DMS 273 treated with DMSO at 0.1 percent for 48 hours (cell line): Measurements from ENCODE around the gene SLC25A33.
"Not testable (repeated sequence)": the region's sequence is repeated elsewhere in the genome, so short reads cannot be mapped to it uniquely, and the experiment has no call there.

Experiments
- DNase-seq: peaks from one replicate; lab custom pipeline; 2025; lab: John Stamatoyannopoulos, UW

Gene SLC25A33

DNA sequence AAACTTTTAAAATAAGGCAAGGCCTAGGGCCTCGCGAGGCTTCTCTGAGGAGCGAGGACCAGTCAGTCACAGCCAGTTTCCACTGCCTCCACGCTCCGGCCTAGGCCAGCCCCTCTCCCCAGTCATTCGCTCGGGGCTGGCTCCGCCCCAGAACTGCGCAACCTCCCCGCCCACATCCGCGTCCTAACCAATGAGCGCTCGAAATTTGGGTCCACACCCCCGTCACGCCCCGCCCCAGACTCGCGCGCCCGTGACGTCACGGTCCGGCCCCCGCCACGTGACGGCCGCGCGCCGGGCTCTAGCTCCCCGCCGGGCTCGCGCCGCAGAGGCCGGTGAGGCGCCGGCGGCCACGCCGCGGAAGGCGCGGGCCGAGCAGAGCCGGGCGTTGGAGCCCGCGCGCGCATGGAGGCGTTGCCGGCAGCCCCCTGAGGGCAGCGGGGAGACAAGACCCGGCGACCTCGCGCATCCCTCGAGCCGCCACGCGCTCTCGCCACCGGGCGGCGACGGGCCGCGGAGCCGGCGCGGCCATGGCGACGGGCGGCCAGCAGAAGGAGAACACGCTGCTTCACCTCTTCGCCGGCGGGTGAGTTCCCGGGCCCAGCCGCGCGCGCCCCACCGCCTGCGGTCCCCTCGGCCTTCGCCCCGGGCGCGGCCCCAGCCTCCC, at the start of gene SLC25A33:
Gene SLC25A33, plus strand, starts transcription at position 301 of the 664 bp plus-strand sequence. Its CDS starts 227 bp downstream, at position 528.
- DNase-seq, result peak; percentile 85

DNA sequence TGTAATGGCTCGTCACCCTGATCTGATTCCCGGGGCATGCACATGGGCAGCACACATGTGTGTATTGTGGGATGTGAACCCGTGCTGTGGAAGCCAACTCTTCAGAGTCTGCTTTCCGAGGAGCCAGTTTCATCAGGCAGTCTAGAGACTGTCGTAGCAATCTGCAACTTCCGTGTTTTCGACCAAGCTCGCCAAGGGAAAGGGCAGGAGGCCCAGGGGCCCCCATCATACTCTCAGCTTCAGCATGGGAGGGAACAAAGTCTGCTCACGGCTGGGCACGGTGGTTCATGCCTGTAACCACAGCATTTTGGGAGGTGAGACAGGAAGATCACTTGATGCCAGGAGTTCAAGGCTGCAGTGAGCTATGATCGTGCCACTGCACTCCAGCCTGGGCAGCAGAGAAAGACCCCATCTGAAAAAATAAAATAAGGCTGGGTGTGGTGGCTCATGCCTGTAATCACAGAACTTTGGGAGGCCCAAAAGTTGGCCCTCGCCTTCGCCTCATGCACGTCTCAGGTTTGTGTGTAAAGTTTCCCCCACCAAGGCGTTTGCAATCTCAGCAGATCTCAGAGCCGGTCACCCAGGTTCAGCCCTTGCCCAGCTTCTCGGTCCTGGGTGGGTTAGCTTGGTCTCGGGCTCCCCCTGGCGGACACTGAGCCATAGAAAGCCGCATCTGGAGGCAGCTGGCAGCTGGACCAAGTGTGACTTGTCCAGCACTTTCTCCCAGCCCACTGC, 48.5 kb upstream of the SLC25A33 start:
- DNase-seq, result no peak

DNA sequence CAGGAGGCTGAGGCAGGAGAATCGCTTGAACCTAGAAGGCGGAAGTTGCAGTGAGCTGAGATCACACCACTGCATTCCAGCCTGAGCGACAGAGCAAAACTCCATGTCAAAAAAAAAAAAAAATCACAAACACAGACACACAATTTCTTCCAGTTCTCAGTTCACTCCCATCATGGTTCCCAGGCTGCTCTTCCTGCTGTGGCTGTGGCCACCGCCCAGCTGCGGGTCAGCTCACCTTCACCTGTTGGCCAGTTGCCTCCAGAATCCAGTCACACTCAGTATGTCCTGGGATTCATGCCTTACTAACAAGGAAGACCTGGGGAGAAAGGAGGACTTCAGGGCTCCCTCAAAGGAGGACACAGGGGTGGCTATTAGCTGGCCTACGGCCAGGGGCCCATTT, 45.9 kb upstream of the SLC25A33 start:
- no peak for DNase-seq

GRCh38 chr1:9494936-9495758, 44.1 kb upstream of the SLC25A33 start:
- DNase-seq, result peak; percentile 12

- no peak for DNase-seq
Observed at GRCh38 chr1:9495854-9496374, 43.4 kb upstream of the SLC25A33 start.

DNA sequence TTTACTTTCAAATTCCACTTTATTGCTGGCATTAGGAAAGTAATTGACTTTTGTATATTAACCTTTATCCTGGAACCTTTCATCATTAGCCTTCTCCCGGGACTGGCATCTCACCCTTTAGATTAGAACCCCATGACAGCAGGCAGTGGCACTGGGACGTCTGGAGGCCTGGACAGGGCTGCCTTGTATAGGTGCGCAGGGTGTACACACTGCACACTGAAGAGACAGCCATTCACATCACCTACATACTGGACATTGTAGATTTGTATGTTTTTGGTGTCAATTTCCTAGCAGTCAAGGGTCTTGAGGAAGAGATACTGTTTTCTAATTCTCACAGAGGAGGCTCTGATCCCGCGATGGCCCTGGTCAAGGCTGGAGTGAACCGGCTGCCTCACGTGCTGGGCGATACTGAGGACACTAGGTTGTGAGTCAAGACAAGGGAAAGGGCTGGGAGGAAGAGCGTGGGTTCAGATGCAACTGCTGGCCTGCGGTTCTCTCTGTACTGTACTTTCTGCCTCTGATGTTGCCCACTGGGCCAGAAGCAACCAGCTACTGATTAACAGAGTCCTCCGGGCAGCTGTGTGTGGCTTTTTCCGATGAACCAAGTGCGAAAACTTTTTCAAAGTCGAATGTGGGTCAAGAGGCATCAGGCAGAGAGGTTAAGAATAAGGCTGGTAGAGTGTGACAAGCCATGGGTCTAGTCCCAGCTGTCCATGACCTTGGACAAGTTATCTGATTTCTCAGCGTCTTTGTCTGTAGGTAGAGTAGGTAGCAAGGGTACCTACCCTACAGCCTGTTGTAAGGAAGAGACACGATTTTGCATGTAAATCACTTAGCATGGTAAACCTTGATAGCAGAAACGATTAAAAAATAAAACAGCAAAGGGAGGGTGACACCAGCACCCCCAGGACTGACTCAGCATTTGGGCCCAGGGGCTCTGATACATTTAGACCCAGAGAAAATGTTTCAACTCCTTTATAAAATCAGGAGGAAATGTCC, 38.2 kb upstream of the SLC25A33 start:
- no peak for DNase-seq

DNA sequence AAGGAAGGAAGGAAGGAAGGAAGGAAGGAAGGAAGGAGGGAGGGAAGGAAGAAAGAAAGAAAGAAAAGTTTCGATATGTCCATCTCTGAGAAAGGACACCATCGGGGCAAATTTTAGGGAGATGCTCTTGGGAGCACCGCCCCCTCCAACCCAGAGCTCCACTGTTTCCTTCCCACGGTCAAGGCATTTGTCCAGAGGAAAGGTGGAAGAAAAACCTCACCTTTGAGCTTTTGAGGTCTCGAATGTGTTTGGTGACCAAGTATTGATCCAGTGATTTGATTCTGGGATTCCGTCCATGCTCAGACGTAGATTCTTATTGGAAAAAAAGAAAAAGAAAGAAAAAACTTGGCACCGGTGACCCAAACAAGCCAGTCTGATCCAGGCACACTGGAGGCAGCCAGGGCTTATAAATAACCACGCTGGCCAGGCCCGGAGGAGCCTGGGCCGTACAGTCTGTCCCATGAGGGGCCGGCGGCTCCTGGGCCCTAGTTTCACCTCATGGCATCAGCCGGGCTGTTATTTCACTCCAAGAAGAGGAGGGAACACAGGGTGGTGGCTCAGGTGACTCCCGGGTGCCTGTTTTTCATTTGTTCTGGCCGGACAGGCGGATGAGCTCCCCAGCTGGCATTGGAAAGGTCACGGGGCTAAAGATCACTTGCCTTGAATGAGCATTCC, 36.1 kb upstream of the SLC25A33 start:
- no peak for DNase-seq

DNA sequence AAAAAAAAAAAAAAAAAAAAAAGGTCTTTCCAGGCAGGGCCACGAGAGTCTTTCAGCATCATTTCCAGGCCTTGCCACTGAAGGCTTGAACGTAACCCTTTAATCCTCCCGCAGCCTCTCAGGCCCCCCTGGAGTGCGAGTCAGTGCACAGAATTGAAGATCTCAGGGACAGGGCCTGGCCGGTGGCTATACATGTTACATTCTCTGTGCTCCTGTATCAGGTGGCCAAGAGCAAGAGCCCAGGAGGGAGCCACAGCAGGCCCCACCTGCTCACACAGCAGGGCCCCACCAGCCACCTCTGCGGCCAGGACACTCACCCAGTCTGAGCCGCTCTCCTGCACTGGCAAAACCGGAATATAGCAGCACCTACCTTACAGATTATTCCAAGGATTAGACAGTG, 34.1 kb upstream of the SLC25A33 start:
- no peak for DNase-seq

DNA sequence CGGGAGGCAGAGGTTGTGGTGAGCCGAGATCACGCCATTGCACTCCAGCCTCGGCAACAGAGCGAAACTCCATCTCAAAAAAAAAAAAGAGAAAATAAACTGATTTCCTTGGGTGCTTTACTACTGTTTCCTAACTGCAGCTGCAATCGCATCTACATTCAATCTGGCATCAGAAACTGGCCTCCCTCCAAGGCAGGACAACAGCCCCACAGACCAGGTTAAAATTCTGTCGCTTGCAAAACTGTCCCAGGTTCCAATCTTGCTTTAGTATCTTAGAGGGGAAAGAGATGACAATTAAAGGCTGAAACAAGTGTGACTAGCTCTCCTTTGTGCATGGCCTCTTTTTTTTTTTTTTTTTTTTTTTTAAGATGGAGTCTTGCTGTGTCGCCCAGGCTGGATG, 32.4 kb upstream of the SLC25A33 start:
- DNase-seq, result no peak

- DNase-seq, result no peak
Observed at GRCh38 chr1:9510130-9510529, 29.1 kb upstream of the SLC25A33 start.

- DNase-seq, result not testable (repeated sequence)
Observed at GRCh38 chr1:9515550-9515949, 23.7 kb upstream of the SLC25A33 start.

- no peak for DNase-seq
Observed at GRCh38 chr1:9518454-9518998, 20.7 kb upstream of the SLC25A33 start.

- no peak for DNase-seq
Observed at GRCh38 chr1:9520411-9520810, 18.9 kb upstream of the SLC25A33 start.

- DNase-seq, result no peak
Observed at GRCh38 chr1:9529190-9529589, 10.1 kb upstream of the SLC25A33 start.

DNA sequence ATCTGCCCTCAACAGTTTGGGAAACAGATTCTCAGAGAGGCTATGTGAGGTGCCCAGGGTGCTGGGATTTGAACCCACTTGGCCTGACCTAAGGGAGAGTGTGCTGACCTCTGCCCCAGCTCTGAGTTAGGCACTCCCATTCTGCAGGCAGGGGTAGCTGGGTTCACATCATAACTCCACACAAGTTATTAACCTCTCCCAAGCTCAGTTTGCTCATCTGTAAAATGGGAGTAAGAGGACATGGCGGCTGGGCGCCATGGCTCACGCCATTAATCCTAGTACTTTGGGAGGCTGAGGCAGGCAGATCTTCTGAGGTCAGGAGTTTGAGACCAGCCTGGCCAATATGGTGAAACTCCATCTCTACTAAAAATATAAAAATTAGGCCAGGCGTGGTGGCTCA, 8.9 kb upstream of the SLC25A33 start:
- no peak for DNase-seq

- no peak for DNase-seq
Observed at GRCh38 chr1:9534953-9535352, 4.3 kb upstream of the SLC25A33 start.

GRCh38 chr1:9536301-9536700, 3.0 kb upstream of the SLC25A33 start:
- no peak for DNase-seq

DNA sequence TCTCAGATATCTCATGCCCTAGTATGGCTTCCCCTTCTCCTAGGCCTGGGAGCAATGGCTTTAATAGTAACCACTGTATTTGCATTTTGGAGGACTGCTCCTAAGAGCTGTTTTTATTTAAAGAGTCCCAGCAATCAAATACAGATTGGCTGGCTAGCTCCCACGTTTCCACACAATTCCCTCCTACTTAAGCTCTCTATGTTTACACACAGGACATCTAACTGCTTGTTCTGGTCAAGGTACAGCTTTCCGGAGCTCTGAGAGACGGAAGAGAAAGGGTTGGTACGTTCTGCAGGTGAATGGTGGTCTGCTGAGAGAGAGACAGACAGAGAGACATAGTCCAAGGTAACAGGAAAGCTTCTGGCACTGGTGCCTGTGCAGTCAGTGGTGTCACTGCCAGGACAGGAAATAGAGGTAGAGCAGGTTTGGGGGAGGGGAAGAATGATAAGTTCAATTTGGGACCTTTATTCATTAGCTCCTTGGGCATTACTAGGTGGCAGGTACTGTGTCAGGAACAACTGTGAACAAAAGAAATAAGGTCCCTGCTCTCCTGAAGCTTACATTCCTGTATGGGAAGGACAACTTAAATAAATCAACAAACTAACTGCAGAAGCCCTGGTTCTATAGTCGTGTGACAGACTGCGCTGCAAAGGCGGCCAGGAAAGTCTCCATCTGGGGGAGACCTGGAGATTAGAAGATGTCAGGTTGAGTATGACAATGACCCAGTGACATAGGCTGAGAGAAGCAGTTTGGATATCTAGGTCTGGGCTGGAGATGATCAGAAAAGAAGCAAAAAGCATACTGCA, 1.2 kb upstream of the SLC25A33 start:
- DNase-seq, result no peak

- DNase-seq, result no peak
Observed at GRCh38 chr1:9538669-9539164, 548 bp upstream of the SLC25A33 start.
